GM23338 (cell line): ENCODE data around the gene ABCC1. TPM values are rescaled to one million over a fixed set of nuclear protein-coding genes. Genes with fewer than 3 reads are reported as not detected.

Experiments used
- ATAC-seq: fragments of 200-7000 bp; cut with Tn5 transposase; 3 replicates; pipeline ENCODE4 v1.9.1; 2020
- DNase-seq: peaks from one replicate; pipeline ENCODE4 v3.0.0-alpha.2; 2015; ENCODE audit warnings: low spot score
- H2AFZ ChIP-seq: fragments of 200-600 bp; sonication (generic); 2 replicates; pipeline ENCODE4 v1.8.0; 2016; ENCODE audit warnings: antibody characterized with exemption, mild to moderate bottlenecking, moderate library complexity
- H3F3A ChIP-seq: fragments of 200-600 bp; sonication (generic); replicated peaks from 2 replicates; pipeline ENCODE4 v1.8.0; 2017; ENCODE audit warnings: antibody characterized with exemption, mixed run types, low read depth
- H3K27ac ChIP-seq: fragments of 200-600 bp; sonication (generic); 2 replicates; pipeline ENCODE4 v1.6.1; 2016; ENCODE audit warnings: low read depth
- H3K27me3 ChIP-seq: fragments of 200-600 bp; sonication (generic); 2 replicates; pipeline ENCODE4 v1.8.0; 2016; ENCODE audit warnings: mild to moderate bottlenecking, mixed run types, moderate library complexity; ENCODE audit not compliant: insufficient read depth
- H3K36me3 ChIP-seq: fragments of 200-600 bp; sonication (generic); 2 replicates; pipeline ENCODE4 v1.8.0; 2016; ENCODE audit warnings: mild to moderate bottlenecking; ENCODE audit not compliant: insufficient read depth
- H3K4me1 ChIP-seq: fragments of 200-600 bp; sonication (generic); 2 replicates; pipeline ENCODE4 v1.8.0; 2016; ENCODE audit warnings: mild to moderate bottlenecking, moderate library complexity; ENCODE audit not compliant: insufficient read depth
- H3K4me2 ChIP-seq: fragments of 200-600 bp; sonication (generic); 2 replicates; pipeline ENCODE4 v1.7.1; 2017; ENCODE audit warnings: mixed run types
- H3K4me3 ChIP-seq: fragments of 200-600 bp; sonication (generic); 2 replicates; pipeline ENCODE4 v1.6.1; 2016; ENCODE audit warnings: mixed run types
- H3K79me2 ChIP-seq: fragments of 200-600 bp; sonication (generic); replicated peaks from 2 replicates; pipeline ENCODE4 v1.8.0; 2017; ENCODE audit warnings: mild to moderate bottlenecking; ENCODE audit not compliant: insufficient read depth
- H3K9me2 ChIP-seq: fragments of 200-600 bp; sonication (generic); 2 replicates; pipeline ENCODE4 v1.8.0; 2017; ENCODE audit not compliant: insufficient read depth
- H4K20me1 ChIP-seq: fragments of 200-600 bp; sonication (generic); replicated peaks from 2 replicates; pipeline ENCODE4 v1.8.0; 2017; ENCODE audit warnings: mild to moderate bottlenecking; ENCODE audit not compliant: insufficient read depth
- H3K27ac Mint-ChIP-seq: 2 replicates; pipeline ENCODE4 v1.8.0; 2020; ENCODE audit warnings: inconsistent platforms, mild to moderate bottlenecking, moderate library complexity, mixed read lengths
- H3K27me3 Mint-ChIP-seq: 3 replicates; pipeline ENCODE4 v1.8.0; 2022; ENCODE audit warnings: low read depth, mild to moderate bottlenecking, moderate library complexity, mixed read lengths, inconsistent platforms; ENCODE audit not compliant: insufficient read depth, poor library complexity
- H3K36me3 Mint-ChIP-seq: 3 replicates; pipeline ENCODE4 v1.8.0; 2021; ENCODE audit warnings: low read depth, mild to moderate bottlenecking, inconsistent platforms, moderate library complexity, mixed read lengths
- H3K4me1 Mint-ChIP-seq: 3 replicates; pipeline ENCODE4 v1.8.0; 2020; ENCODE audit warnings: mild to moderate bottlenecking, inconsistent platforms, mixed read lengths
- H3K4me3 Mint-ChIP-seq: 3 replicates; pipeline ENCODE4 v1.8.0; 2021; ENCODE audit warnings: moderate library complexity, mild to moderate bottlenecking, inconsistent platforms, mixed read lengths
- H3K9me3 Mint-ChIP-seq: 3 replicates; pipeline ENCODE4 v1.8.0; 2020; ENCODE audit warnings: moderate library complexity, mild to moderate bottlenecking, inconsistent platforms, mixed read lengths
- CREB1 ChIP-seq: fragments of 250-450 bp; sonication (Bioruptor Pico); IDR thresholded peaks from 2 replicates; pipeline ENCODE4 v1.5.0; 2020; ENCODE audit warnings: low read depth, mild to moderate bottlenecking, moderate library complexity
- EZH2 ChIP-seq: fragments of 200-600 bp; sonication (generic); IDR thresholded peaks from one replicate; pipeline ENCODE4 v1.8.0; 2017; ENCODE audit warnings: antibody characterized with exemption, mild to moderate bottlenecking, low read depth; ENCODE audit not compliant: unreplicated experiment
- EZH2phosphoT487 ChIP-seq: fragments of 200-600 bp; sonication (generic); IDR thresholded peaks from one replicate; pipeline ENCODE4 v1.8.1; 2018; ENCODE audit warnings: antibody characterized with exemption; ENCODE audit not compliant: unreplicated experiment
- JUNB ChIP-seq: IDR thresholded peaks from one replicate; pipeline ENCODE4 v1.6.1; 2016; ENCODE audit warnings: antibody characterized with exemption; ENCODE audit not compliant: unreplicated experiment
- NANOG ChIP-seq: IDR thresholded peaks from 2 replicates; pipeline ENCODE4 v1.6.1; 2016; ENCODE audit warnings: antibody characterized with exemption, borderline replicate concordance
- POLR2AphosphoS5 ChIP-seq: IDR thresholded peaks from 2 replicates; pipeline ENCODE4 v1.6.1; 2016; ENCODE audit warnings: antibody characterized with exemption, low read depth
- STAT1 ChIP-seq: IDR thresholded peaks from one replicate; pipeline ENCODE4 v1.6.1; 2016; ENCODE audit warnings: antibody characterized with exemption; ENCODE audit not compliant: unreplicated experiment
- ZNF114 ChIP-seq: fragments of 250-450 bp; sonication (Bioruptor Pico); IDR thresholded peaks from 2 replicates; pipeline ENCODE4 v1.5.0; 2020; ENCODE audit warnings: mild to moderate bottlenecking, moderate library complexity
- ZNF331 ChIP-seq: fragments of 250-450 bp; sonication (Bioruptor Pico); IDR thresholded peaks from 2 replicates; pipeline ENCODE4 v1.5.0; 2020; ENCODE audit warnings: low read depth, mild to moderate bottlenecking, moderate library complexity
- polyA plus RNA-seq: library from polyadenylated mRNA; unstranded; fragments of >200 nt; fragmentation: Nextera tagmentation; extraction: Ambion mirVana; gene quantifications from 2 replicates; pipeline ENCODE4 v1.2.1, GENCODE V29; 2016
- total RNA-seq: library from RNA; depleted of rRNA; stranded (reverse); fragments of >200 nt; shearing (Covaris generic); gene quantifications from 2 replicates; pipeline ENCODE4 v1.2.3, GENCODE V29; 2014
- TF ChIP-seq, protein P1 (sequence below): IDR thresholded peaks from 2 replicates; pipeline ENCODE4 v1.6.1; 2016; ENCODE audit warnings: antibody characterized with exemption
- TF ChIP-seq, protein P2 (sequence below), 2 experiments: fragments of 200-600 bp in 1 of 2; sonication (generic) in 1 of 2; conservative IDR thresholded peaks; 2 replicates each; pipeline versions ENCODE4 v1.5.1 to v1.6.1; 2016 to 2017; ENCODE audit warnings: antibody characterized with exemption in 2 of 2, low read depth in 2 of 2, mild to moderate bottlenecking in 2 of 2, moderate library complexity in 1 of 2
- TF ChIP-seq, protein P3 (sequence below): fragments of 250-450 bp; sonication (Bioruptor Pico); IDR thresholded peaks from 2 replicates; pipeline ENCODE4 v1.5.0; 2020; ENCODE audit warnings: mild to moderate bottlenecking, moderate library complexity
- TF ChIP-seq, protein P4 (sequence below): IDR thresholded peaks from one replicate; pipeline ENCODE4 v1.6.1; 2018; ENCODE audit warnings: antibody characterized with exemption; ENCODE audit not compliant: unreplicated experiment

The ABCC1 gene
- total and polyA plus RNA-seq, 2 experiments from 2014 or later, result 11.0 to 46.6 TPM

DNA sequence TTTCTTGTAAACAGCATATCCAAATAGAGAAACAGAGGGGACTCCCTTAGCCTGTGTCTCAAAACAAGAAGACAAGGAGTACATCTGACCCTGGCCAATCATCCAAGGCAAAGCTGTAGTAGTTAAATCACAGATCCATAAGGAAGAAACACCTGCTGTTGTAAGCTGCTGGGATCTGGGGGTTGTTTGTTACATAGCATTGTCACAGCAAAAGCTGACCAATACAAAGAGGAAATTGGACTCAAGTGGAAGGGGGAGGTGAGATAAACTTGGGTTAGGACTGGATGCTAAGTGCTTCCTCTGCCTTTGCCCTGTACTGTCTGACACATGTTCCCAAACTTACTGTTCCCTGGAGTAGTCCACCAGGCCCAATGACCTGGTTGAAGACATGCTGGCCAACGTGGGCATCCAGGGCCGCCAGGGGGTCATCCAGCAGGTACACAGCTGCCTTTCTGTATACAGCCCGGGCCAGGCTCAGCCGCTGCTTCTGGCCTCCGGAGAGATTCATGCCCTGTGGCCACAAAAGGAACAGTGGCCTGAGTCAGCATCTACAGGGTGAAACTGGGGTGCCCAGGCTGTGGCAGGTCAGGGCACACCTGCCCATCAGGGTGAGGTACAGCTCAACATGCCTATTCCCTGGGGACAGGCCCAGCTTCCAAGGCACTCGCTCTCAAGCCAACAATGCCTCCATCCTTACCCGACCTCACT, 229.2 kb downstream of the ABCC1 start:
- Histone ChIP-seq H3K27me3 (no peaks in the 10 kb centered on the region), H3K36me3 (no peaks in the 10 kb centered on the region), H2AFZ (no peak overlapping the region), H3K4me1 (no peaks in the 10 kb centered on the region), H3K79me2 (no peaks in the 10 kb centered on the region), H3F3A (no peaks in the 10 kb centered on the region), H3K4me2 (no peak overlapping the region), H3K4me3 (no peak overlapping the region), H4K20me1 (no peaks in the 10 kb centered on the region), H3K27ac (no peak overlapping the region), H3K9me2 (no peaks in the 10 kb centered on the region; the same call in 1 of the 2 replicates)
- Mint-ChIP-seq H3K9me3 (peaks cover 25% of the 10 kb centered on the region), H3K27ac (no peak overlapping the region), H3K27me3 (peaks cover 8% of the 10 kb centered on the region), H3K4me3 (no peak overlapping the region; the same call in 2 of the 3 replicates), H3K4me1 (peaks cover 4% of the 10 kb centered on the region), H3K36me3 (peaks cover 10% of the 10 kb centered on the region; the same call in 2 of the 3 replicates)
- DNase-seq, result no peak
- TF ChIP-seq CREB1 (CRISPR knock-in tag) (no peak), ZNF331 (CRISPR knock-in tag) (no peak), POLR2AphosphoS5 (no peak), JUNB (no peak), EZH2 (no peak), EZH2phosphoT487 (no peak), ZNF114 (CRISPR knock-in tag) (no peak), NANOG (no peak), STAT1 (no peak)
- TF ChIP-seq, protein P1, sequence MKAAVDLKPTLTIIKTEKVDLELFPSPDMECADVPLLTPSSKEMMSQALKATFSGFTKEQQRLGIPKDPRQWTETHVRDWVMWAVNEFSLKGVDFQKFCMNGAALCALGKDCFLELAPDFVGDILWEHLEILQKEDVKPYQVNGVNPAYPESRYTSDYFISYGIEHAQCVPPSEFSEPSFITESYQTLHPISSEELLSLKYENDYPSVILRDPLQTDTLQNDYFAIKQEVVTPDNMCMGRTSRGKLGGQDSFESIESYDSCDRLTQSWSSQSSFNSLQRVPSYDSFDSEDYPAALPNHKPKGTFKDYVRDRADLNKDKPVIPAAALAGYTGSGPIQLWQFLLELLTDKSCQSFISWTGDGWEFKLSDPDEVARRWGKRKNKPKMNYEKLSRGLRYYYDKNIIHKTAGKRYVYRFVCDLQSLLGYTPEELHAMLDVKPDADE, result no peak
- TF ChIP-seq, protein P2, sequence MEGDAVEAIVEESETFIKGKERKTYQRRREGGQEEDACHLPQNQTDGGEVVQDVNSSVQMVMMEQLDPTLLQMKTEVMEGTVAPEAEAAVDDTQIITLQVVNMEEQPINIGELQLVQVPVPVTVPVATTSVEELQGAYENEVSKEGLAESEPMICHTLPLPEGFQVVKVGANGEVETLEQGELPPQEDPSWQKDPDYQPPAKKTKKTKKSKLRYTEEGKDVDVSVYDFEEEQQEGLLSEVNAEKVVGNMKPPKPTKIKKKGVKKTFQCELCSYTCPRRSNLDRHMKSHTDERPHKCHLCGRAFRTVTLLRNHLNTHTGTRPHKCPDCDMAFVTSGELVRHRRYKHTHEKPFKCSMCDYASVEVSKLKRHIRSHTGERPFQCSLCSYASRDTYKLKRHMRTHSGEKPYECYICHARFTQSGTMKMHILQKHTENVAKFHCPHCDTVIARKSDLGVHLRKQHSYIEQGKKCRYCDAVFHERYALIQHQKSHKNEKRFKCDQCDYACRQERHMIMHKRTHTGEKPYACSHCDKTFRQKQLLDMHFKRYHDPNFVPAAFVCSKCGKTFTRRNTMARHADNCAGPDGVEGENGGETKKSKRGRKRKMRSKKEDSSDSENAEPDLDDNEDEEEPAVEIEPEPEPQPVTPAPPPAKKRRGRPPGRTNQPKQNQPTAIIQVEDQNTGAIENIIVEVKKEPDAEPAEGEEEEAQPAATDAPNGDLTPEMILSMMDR (conservative IDR thresholded peaks at IDR 0.05; ENCODE audit: low read depth in 2 of 2), result no peak
- TF ChIP-seq, protein P3, sequence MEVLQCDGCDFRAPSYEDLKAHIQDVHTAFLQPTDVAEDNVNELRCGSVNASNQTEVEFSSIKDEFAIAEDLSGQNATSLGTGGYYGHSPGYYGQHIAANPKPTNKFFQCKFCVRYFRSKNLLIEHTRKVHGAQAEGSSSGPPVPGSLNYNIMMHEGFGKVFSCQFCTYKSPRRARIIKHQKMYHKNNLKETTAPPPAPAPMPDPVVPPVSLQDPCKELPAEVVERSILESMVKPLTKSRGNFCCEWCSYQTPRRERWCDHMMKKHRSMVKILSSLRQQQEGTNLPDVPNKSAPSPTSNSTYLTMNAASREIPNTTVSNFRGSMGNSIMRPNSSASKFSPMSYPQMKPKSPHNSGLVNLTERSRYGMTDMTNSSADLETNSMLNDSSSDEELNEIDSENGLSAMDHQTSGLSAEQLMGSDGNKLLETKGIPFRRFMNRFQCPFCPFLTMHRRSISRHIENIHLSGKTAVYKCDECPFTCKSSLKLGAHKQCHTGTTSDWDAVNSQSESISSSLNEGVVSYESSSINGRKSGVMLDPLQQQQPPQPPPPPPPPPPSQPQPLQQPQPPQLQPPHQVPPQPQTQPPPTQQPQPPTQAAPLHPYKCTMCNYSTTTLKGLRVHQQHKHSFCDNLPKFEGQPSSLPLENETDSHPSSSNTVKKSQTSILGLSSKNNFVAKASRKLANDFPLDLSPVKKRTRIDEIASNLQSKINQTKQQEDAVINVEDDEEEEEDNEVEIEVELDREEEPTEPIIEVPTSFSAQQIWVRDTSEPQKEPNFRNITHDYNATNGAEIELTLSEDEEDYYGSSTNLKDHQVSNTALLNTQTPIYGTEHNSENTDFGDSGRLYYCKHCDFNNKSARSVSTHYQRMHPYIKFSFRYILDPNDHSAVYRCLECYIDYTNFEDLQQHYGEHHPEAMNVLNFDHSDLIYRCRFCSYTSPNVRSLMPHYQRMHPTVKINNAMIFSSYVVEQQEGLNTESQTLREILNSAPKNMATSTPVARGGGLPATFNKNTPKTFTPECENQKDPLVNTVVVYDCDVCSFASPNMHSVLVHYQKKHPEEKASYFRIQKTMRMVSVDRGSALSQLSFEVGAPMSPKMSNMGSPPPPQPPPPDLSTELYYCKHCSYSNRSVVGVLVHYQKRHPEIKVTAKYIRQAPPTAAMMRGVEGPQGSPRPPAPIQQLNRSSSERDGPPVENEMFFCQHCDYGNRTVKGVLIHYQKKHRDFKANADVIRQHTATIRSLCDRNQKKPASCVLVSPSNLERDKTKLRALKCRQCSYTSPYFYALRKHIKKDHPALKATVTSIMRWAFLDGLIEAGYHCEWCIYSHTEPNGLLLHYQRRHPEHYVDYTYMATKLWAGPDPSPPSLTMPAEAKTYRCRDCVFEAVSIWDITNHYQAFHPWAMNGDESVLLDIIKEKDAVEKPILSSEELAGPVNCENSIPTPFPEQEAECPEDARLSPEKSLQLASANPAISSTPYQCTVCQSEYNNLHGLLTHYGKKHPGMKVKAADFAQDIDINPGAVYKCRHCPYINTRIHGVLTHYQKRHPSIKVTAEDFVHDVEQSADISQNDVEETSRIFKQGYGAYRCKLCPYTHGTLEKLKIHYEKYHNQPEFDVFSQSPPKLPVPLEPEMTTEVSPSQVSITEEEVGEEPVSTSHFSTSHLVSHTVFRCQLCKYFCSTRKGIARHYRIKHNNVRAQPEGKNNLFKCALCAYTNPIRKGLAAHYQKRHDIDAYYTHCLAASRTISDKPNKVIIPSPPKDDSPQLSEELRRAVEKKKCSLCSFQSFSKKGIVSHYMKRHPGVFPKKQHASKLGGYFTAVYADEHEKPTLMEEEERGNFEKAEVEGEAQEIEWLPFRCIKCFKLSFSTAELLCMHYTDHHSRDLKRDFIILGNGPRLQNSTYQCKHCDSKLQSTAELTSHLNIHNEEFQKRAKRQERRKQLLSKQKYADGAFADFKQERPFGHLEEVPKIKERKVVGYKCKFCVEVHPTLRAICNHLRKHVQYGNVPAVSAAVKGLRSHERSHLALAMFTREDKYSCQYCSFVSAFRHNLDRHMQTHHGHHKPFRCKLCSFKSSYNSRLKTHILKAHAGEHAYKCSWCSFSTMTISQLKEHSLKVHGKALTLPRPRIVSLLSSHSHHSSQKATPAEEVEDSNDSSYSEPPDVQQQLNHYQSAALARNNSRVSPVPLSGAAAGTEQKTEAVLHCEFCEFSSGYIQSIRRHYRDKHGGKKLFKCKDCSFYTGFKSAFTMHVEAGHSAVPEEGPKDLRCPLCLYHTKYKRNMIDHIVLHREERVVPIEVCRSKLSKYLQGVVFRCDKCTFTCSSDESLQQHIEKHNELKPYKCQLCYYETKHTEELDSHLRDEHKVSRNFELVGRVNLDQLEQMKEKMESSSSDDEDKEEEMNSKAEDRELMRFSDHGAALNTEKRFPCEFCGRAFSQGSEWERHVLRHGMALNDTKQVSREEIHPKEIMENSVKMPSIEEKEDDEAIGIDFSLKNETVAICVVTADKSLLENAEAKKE (CRISPR knock-in tag), result no peak
- TF ChIP-seq, protein P4, sequence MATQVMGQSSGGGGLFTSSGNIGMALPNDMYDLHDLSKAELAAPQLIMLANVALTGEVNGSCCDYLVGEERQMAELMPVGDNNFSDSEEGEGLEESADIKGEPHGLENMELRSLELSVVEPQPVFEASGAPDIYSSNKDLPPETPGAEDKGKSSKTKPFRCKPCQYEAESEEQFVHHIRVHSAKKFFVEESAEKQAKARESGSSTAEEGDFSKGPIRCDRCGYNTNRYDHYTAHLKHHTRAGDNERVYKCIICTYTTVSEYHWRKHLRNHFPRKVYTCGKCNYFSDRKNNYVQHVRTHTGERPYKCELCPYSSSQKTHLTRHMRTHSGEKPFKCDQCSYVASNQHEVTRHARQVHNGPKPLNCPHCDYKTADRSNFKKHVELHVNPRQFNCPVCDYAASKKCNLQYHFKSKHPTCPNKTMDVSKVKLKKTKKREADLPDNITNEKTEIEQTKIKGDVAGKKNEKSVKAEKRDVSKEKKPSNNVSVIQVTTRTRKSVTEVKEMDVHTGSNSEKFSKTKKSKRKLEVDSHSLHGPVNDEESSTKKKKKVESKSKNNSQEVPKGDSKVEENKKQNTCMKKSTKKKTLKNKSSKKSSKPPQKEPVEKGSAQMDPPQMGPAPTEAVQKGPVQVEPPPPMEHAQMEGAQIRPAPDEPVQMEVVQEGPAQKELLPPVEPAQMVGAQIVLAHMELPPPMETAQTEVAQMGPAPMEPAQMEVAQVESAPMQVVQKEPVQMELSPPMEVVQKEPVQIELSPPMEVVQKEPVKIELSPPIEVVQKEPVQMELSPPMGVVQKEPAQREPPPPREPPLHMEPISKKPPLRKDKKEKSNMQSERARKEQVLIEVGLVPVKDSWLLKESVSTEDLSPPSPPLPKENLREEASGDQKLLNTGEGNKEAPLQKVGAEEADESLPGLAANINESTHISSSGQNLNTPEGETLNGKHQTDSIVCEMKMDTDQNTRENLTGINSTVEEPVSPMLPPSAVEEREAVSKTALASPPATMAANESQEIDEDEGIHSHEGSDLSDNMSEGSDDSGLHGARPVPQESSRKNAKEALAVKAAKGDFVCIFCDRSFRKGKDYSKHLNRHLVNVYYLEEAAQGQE, result no peak
- no peak for ATAC-seq
